IMR-90 (cell line): ENCODE measurements around the gene NCKAP5. TPM values are rescaled to one million over a fixed set of nuclear protein-coding genes. Genes with fewer than 3 reads are reported as not detected.

ENCODE experiments used
- ATAC-seq: fragments of 200-7000 bp; cut with Tn5 transposase; 2 replicates; pipeline ENCODE4 v1.9.1; 2020; ENCODE audit warnings: low read depth, mild to moderate bottlenecking, moderate library complexity
- BruUV-seq: library from RNA; stranded (reverse); fragments of 400-500 nt; replicated peaks from 2 replicates; lab custom pipeline; 2021; lab: Mats Ljungman, UMichigan
- CTCF ChIA-PET: fragments of 300-600 bp; formaldehyde crosslinking; extraction: SDS; loops from one replicate; lab custom pipeline; 2021; ENCODE audit warnings: antibody characterized with exemption; lab: Yijun Ruan, JAX
- POLR2A ChIA-PET: fragments of 300-600 bp; sonication (Branson Sonifier 250); formaldehyde crosslinking; loops from one replicate; lab custom pipeline; 2022; ENCODE audit warnings: antibody characterized with exemption; ENCODE audit not compliant: unreplicated experiment; lab: Charles Lee
- DNase-seq: peaks from one replicate; pipeline ENCODE4 v3.0.0; 2013
- H2AFZ ChIP-seq: replicated peaks from 2 replicates; pipeline ENCODE3; 2013; ENCODE audit warnings: low read length, mild to moderate bottlenecking; ENCODE audit not compliant: poor library complexity
- H2AK5ac ChIP-seq: 2 replicates; pipeline ENCODE4 v1.6.1; 2013; ENCODE audit warnings: low read depth, low read length, inconsistent platforms
- H2AK9ac ChIP-seq: replicated peaks from 2 replicates; pipeline ENCODE3; 2013; ENCODE audit warnings: mild to moderate bottlenecking, low read depth, low read length, moderate library complexity; ENCODE audit not compliant: poor library complexity
- H2BK120ac ChIP-seq: 2 replicates; pipeline ENCODE4 v1.6.1; 2013; ENCODE audit warnings: low read depth, low read length, inconsistent platforms
- H2BK15ac ChIP-seq: 3 replicates; pipeline ENCODE4 v1.6.1; 2013; ENCODE audit warnings: low read depth, low read length, inconsistent platforms
- H2BK20ac ChIP-seq: 2 replicates; pipeline ENCODE4 v1.6.1; 2013; ENCODE audit warnings: low read depth, mild to moderate bottlenecking, inconsistent platforms, low read length, moderate library complexity
- H2BK5ac ChIP-seq: 2 replicates; pipeline ENCODE4 v1.6.1; 2013; ENCODE audit warnings: mild to moderate bottlenecking, low read depth, low read length, inconsistent platforms; ENCODE audit not compliant: poor library complexity, severe bottlenecking
- H3K14ac ChIP-seq: replicated peaks from 2 replicates; pipeline ENCODE4 v1.6.1; 2013; ENCODE audit warnings: low read depth, low read length, inconsistent platforms
- H3K18ac ChIP-seq: 2 replicates; pipeline ENCODE4 v1.6.1; 2013; ENCODE audit warnings: low read depth, low read length, control low read depth
- H3K23ac ChIP-seq: 2 replicates; pipeline ENCODE4 v1.6.1; 2013; ENCODE audit warnings: low read depth, low read length, inconsistent platforms
- H3K27ac ChIP-seq: 2 replicates; pipeline ENCODE4 v1.5.1; 2013; ENCODE audit warnings: mild to moderate bottlenecking, control low read depth, low read length; ENCODE audit not compliant: insufficient read depth
- H3K27me3 ChIP-seq: 2 replicates; pipeline ENCODE4 v1.6.1; 2013; ENCODE audit warnings: low read length; ENCODE audit not compliant: control insufficient read depth, insufficient read depth
- H3K36me3 ChIP-seq: 2 replicates; pipeline ENCODE4 v1.6.1; 2013; ENCODE audit warnings: low read length, mixed read lengths; ENCODE audit not compliant: control insufficient read depth, insufficient read depth
- H3K4ac ChIP-seq: 2 replicates; pipeline ENCODE4 v1.6.1; 2013; ENCODE audit warnings: low read depth, low read length, inconsistent platforms
- H3K4me1 ChIP-seq: 2 replicates; pipeline ENCODE4 v1.6.1; 2013; ENCODE audit warnings: low read length, mixed read lengths; ENCODE audit not compliant: control insufficient read depth, insufficient read depth
- H3K4me2 ChIP-seq: 2 replicates; pipeline ENCODE4 v1.6.1; 2013; ENCODE audit warnings: low read depth, mild to moderate bottlenecking, control low read depth, low read length, moderate library complexity
- H3K4me3 ChIP-seq: 2 replicates; pipeline ENCODE4 v1.5.1; 2013; ENCODE audit warnings: low read depth, mild to moderate bottlenecking, control low read depth, low read length, moderate library complexity; ENCODE audit not compliant: insufficient read depth
- H3K56ac ChIP-seq: 2 replicates; pipeline ENCODE4 v1.6.1; 2013; ENCODE audit warnings: low read length, inconsistent platforms; ENCODE audit not compliant: insufficient read depth; ENCODE audit errors: extremely low read depth
- H3K79me1 ChIP-seq, 2 experiments: 2 replicates each; pipeline ENCODE4 v1.6.1; 2013; ENCODE audit warnings: low read length in 2 of 2, inconsistent platforms in 1 of 2, low read depth in 1 of 2
- H3K9ac ChIP-seq: 2 replicates; pipeline ENCODE4 v1.6.1; 2013; ENCODE audit warnings: low read depth, low read length, control low read depth
- H3K9me1 ChIP-seq: 2 replicates; pipeline ENCODE4 v1.6.1; 2013; ENCODE audit warnings: low read length, inconsistent platforms; ENCODE audit not compliant: insufficient read depth
- H3K9me3 ChIP-seq: 2 replicates; pipeline ENCODE4 v1.6.1; 2013; ENCODE audit warnings: low read length; ENCODE audit not compliant: control insufficient read depth, insufficient read depth
- H4K20me1 ChIP-seq: 2 replicates; pipeline ENCODE4 v1.6.1; 2013; ENCODE audit warnings: low read length, inconsistent platforms; ENCODE audit not compliant: insufficient read depth
- H4K5ac ChIP-seq: 2 replicates; pipeline ENCODE4 v1.6.1; 2013; ENCODE audit warnings: mild to moderate bottlenecking, low read depth, low read length, control low read depth
- H4K8ac ChIP-seq, 2 experiments: 2 replicates each; pipeline ENCODE4 v1.6.1; 2013; ENCODE audit warnings: low read depth in 2 of 2, low read length in 2 of 2, control low read depth in 1 of 2, inconsistent platforms in 1 of 2
- H4K91ac ChIP-seq: 2 replicates; pipeline ENCODE4 v1.6.1; 2013; ENCODE audit warnings: low read depth, low read length, inconsistent platforms; ENCODE audit not compliant: insufficient read depth
- BHLHE40 ChIP-seq: fragments of 150-350 bp; IDR thresholded peaks from 2 replicates; pipeline ENCODE4 v1.6.1; 2016; ENCODE audit warnings: mild to moderate bottlenecking, low read depth, low read length
- CEBPB ChIP-seq: IDR thresholded peaks from 2 replicates; pipeline ENCODE4 v1.6.1; 2012; ENCODE audit warnings: low read depth, low read length, improper control_type of control experiment
- CHD1 ChIP-seq: IDR thresholded peaks from 2 replicates; pipeline ENCODE4 v1.6.1; 2012; ENCODE audit warnings: low read depth, low read length, improper control_type of control experiment
- FOS ChIP-seq: fragments of 150-350 bp; IDR thresholded peaks from 2 replicates; pipeline ENCODE4 v1.6.1; 2016; ENCODE audit warnings: low read depth, low read length
- MAFK ChIP-seq: IDR thresholded peaks from 2 replicates; pipeline ENCODE4 v1.6.1; 2012; ENCODE audit warnings: low read depth, low read length, improper control_type of control experiment
- MAZ ChIP-seq: IDR thresholded peaks from 2 replicates; pipeline ENCODE4 v1.6.1; 2012; ENCODE audit warnings: low read depth, mild to moderate bottlenecking, low read length, improper control_type of control experiment, moderate library complexity, borderline replicate concordance
- MXI1 ChIP-seq: IDR thresholded peaks from 2 replicates; pipeline ENCODE4 v1.6.1; 2012; ENCODE audit warnings: low read depth, mild to moderate bottlenecking, low read length, moderate library complexity, borderline replicate concordance
- NFE2L2 ChIP-seq: fragments of 150-350 bp; IDR thresholded peaks from 2 replicates; pipeline ENCODE4 v1.6.1; 2016; ENCODE audit warnings: low read depth, mild to moderate bottlenecking, low read length
- POLR2A ChIP-seq: IDR thresholded peaks from 2 replicates; pipeline ENCODE4 v1.6.1; 2012; ENCODE audit warnings: mild to moderate bottlenecking, low read depth, low read length
- RAD21 ChIP-seq: IDR thresholded peaks from 2 replicates; pipeline ENCODE4 v1.6.1; 2012; ENCODE audit warnings: low read length, improper control_type of control experiment
- RCOR1 ChIP-seq: IDR thresholded peaks from 2 replicates; pipeline ENCODE4 v1.6.1; 2012; ENCODE audit warnings: mild to moderate bottlenecking, low read length, improper control_type of control experiment; ENCODE audit not compliant: insufficient replicate concordance
- RFX5 ChIP-seq: IDR thresholded peaks from 2 replicates; pipeline ENCODE4 v1.8.0; 2012; ENCODE audit warnings: low read depth, mild to moderate bottlenecking, low read length, moderate library complexity
- SMC3 ChIP-seq: fragments of 150-350 bp; IDR thresholded peaks from 2 replicates; pipeline ENCODE4 v1.6.1; 2016; ENCODE audit warnings: low read depth, mild to moderate bottlenecking, antibody characterized with exemption, low read length, moderate library complexity
- WGBS, 2 experiments: methylation state at CpG; one replicate each; pipeline versions ENCODE4 v1.1.5 to v1.1.7; 2013; ENCODE audit warnings: missing lambda C conversion rate in 2 of 2; ENCODE audit not compliant: insufficient read length in 1 of 2; ENCODE audit errors: extremely low coverage in 2 of 2; 5-methylcytosine and 5-hydroxymethylcytosine counted together
- dilution Hi-C: fragments of 300-500 bp; cut with HindIII; formaldehyde crosslinking; loops from one replicate; pipeline ENCODE4 v1.14.3; 2018; ENCODE audit warnings: low sequenced_read_pairs; ENCODE audit not compliant: unreplicated experiment
- in situ Hi-C: fragments of 300-500 bp; cut with MboI; formaldehyde crosslinking; loops from 3 replicates; pipeline ENCODE4 v1.14.3; 2019; ENCODE audit warnings: low sequenced_read_pairs, inconsistent platforms, mixed read lengths
- intact Hi-C: fragments of 100-400 bp; cut with micrococcal nuclease; formaldehyde crosslinking; loops from 2 replicates; pipeline ENCODE4 v1.10.0; 2022
- polyA plus RNA-seq, 3 experiments: library from polyadenylated mRNA; depleted of rRNA; stranded (reverse); fragments of >200 nt; gene quantifications; 2 replicates each; pipeline ENCODE4 v1.2.3, GENCODE V29; 2012; ENCODE audit warnings: low replicate concordance in 1 of 3
- total RNA-seq: library from RNA; depleted of rRNA; stranded (reverse); fragments of >200 nt; gene quantifications from 2 replicates; pipeline ENCODE4 v1.2.3, GENCODE V29; 2012
- TF ChIP-seq, protein P1 (sequence below): conservative IDR thresholded peaks from 2 replicates; pipeline ENCODE4 v1.5.1; 2012; ENCODE audit warnings: mild to moderate bottlenecking, low read depth, low read length, improper control_type of control experiment
- TF ChIP-seq, protein P2 (sequence below): fragments of 150-350 bp; IDR thresholded peaks from 2 replicates; pipeline ENCODE4 v1.6.1; 2016; ENCODE audit warnings: low read depth, mild to moderate bottlenecking, low read length, moderate library complexity, borderline replicate concordance
- TF ChIP-seq, protein P3 (sequence below): fragments of 150-350 bp; IDR thresholded peaks from 2 replicates; pipeline ENCODE4 v1.6.1; 2017; ENCODE audit warnings: mild to moderate bottlenecking, antibody characterized with exemption, low read length, low read depth

NCKAP5 gene
- total and polyA plus RNA-seq, 2 of the 4 experiments (the other 2 are of a cell fraction), result 2.7 to 3.9 TPM

DNA sequence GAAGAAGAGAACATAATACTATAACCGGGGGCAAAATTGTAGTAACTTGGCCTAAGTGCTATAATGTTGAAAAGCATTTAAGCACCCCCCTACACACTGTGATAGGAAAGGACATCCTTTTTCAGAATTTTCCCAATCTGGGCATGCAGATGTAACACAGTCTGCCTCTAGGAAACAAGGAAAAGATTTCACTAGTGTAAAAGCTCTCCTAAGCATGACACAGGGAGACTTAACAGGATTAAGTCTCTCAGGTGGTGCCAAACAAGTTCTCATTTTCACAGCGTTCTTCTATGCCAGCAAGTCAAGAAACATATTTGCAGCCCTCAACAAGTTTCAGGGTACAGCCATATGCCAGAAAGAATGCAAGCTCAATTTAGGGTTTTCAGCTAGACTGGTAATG lies 53.0 kb downstream of the NCKAP5 start:
- no peak overlapping the region for H2BK5ac ChIP-seq
- POLR2A ChIA-PET, result no interaction called here
- no peak overlapping the region for H2AK5ac ChIP-seq
- H3K23ac ChIP-seq, result no peak overlapping the region
- H3K9ac ChIP-seq, result no peak overlapping the region
- H3K79me1 ChIP-seq, result peaks cover 0 to 3% of the 10 kb centered on the region in 2 experiments; a peak in 2 of 4 replicates
- H3K14ac ChIP-seq, result no peak overlapping the region
- no peak overlapping the region for H3K56ac ChIP-seq
- intact Hi-C loops, result no loop called here
- ATAC-seq (no peak), DNase-seq (no peak)
- in situ Hi-C loops, result no loop called here
- H4K8ac ChIP-seq, result no peak overlapping the region
- H3K9me1 ChIP-seq, result no peaks in the 10 kb centered on the region; the same call in 1 of the 2 replicates
- H3K4me2 ChIP-seq, result no peak overlapping the region
- H2BK20ac ChIP-seq, result no peak overlapping the region
- H3K18ac ChIP-seq, result no peak overlapping the region
- H3K27ac ChIP-seq, result no peak overlapping the region
- no peak overlapping the region for H2BK120ac ChIP-seq
- H4K20me1 ChIP-seq, result no peaks in the 10 kb centered on the region
- no peaks in the 10 kb centered on the region for H3K36me3 ChIP-seq
- H2AFZ ChIP-seq, result no peak overlapping the region
- H3K27me3 ChIP-seq, result no peaks in the 10 kb centered on the region
- H3K4me3 ChIP-seq, result no peak overlapping the region
- dilution Hi-C loops, result no loop called here
- TF ChIP-seq NFE2L2 (no peak), FOS (no peak), RFX5 (no peak), SMC3 (no peak), MAZ (no peak), MAFK (no peak), MXI1 (no peak), BHLHE40 (no peak), RAD21 (no peak), CEBPB (no peak), RCOR1 (no peak), POLR2A (no peak), CHD1 (no peak)
- TF ChIP-seq, protein P1, sequence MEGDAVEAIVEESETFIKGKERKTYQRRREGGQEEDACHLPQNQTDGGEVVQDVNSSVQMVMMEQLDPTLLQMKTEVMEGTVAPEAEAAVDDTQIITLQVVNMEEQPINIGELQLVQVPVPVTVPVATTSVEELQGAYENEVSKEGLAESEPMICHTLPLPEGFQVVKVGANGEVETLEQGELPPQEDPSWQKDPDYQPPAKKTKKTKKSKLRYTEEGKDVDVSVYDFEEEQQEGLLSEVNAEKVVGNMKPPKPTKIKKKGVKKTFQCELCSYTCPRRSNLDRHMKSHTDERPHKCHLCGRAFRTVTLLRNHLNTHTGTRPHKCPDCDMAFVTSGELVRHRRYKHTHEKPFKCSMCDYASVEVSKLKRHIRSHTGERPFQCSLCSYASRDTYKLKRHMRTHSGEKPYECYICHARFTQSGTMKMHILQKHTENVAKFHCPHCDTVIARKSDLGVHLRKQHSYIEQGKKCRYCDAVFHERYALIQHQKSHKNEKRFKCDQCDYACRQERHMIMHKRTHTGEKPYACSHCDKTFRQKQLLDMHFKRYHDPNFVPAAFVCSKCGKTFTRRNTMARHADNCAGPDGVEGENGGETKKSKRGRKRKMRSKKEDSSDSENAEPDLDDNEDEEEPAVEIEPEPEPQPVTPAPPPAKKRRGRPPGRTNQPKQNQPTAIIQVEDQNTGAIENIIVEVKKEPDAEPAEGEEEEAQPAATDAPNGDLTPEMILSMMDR, result no peak
- TF ChIP-seq, protein P2, sequence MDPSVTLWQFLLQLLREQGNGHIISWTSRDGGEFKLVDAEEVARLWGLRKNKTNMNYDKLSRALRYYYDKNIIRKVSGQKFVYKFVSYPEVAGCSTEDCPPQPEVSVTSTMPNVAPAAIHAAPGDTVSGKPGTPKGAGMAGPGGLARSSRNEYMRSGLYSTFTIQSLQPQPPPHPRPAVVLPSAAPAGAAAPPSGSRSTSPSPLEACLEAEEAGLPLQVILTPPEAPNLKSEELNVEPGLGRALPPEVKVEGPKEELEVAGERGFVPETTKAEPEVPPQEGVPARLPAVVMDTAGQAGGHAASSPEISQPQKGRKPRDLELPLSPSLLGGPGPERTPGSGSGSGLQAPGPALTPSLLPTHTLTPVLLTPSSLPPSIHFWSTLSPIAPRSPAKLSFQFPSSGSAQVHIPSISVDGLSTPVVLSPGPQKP, result no peak
- TF ChIP-seq, protein P3, sequence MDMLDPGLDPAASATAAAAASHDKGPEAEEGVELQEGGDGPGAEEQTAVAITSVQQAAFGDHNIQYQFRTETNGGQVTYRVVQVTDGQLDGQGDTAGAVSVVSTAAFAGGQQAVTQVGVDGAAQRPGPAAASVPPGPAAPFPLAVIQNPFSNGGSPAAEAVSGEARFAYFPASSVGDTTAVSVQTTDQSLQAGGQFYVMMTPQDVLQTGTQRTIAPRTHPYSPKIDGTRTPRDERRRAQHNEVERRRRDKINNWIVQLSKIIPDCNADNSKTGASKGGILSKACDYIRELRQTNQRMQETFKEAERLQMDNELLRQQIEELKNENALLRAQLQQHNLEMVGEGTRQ, result no peak
- no peaks in the 10 kb centered on the region; the same call in 1 of the 2 replicates for H3K4me1 ChIP-seq
- H3K4ac ChIP-seq, result no peak overlapping the region
- no peak overlapping the region for H2AK9ac ChIP-seq
- no TSS peak for BruUV-seq
- H4K5ac ChIP-seq, result no peak overlapping the region
- no peaks in the 10 kb centered on the region for H3K9me3 ChIP-seq
- CTCF ChIA-PET, result no interaction called here
- no peak overlapping the region for H4K91ac ChIP-seq
- WGBS, 2 experiments, result no CpG with 5 or more reads among the region's 2 CpGs
- no peak overlapping the region for H2BK15ac ChIP-seq
